ENCODE data around the gene TECR. TPM values are rescaled to one million over a fixed set of nuclear protein-coding genes. Genes with fewer than 3 reads are reported as not detected.

TECR gene
- total and polyA plus RNA-seq, 9 of the 15 experiments (the other 6 are each of a cell fraction or from before 2014, with no cell fraction given): 29.3 to 211 (median 81.4) TPM

GRCh38 chr19:14487370-14488125 is 41.8 kb upstream of the TECR start:
- H3K27me3 ChIP-seq (ENCODE audit: control insufficient read depth in 2 of 2, insufficient read depth in 2 of 2, low read length in 2 of 2): no peaks in the 10 kb centered on the region
- H3K4me1 ChIP-seq (replicated peaks in 1 of 2; ENCODE audit: control insufficient read depth in 2 of 2, insufficient read depth in 2 of 2, low read length in 2 of 2): peaks cover under 1 to 2% of the 10 kb centered on the region in 2 experiments; a peak in 3 of 5 replicates
- H3K36me3 ChIP-seq (ENCODE audit: control insufficient read depth, insufficient read depth, low read length): peaks cover 17% of the 10 kb centered on the region; the same call in 1 of the 3 replicates
- no peaks in the 10 kb centered on the region for H3K9me1 ChIP-seq (ENCODE audit: control insufficient read depth, insufficient read depth, low read length)
- H3K9ac ChIP-seq (ENCODE audit: insufficient read depth in 1 of 2, low read depth in 2 of 2, low read length in 2 of 2): no peak overlapping the region
- in situ Hi-C loops (cut with MboI): loop anchor here (10.0 kb wide), 1 partner anchor 613 kb away; the partner anchor contains the start of gene NANOS3
- intact Hi-C loops (cut with micrococcal nuclease): loop anchor here (5.0 to 10.0 kb wide), 3 partner anchors 123 to 350 kb away; partner anchors contain the start of gene ASF1B
- H3K27ac ChIP-seq (ENCODE audit: extremely low read depth, low read depth, low read length): no peak overlapping the region
- H3K4me2 ChIP-seq (ENCODE audit: insufficient read depth, low read length): no peak overlapping the region
- no peaks in the 10 kb centered on the region for H4K20me1 ChIP-seq (replicated peaks; ENCODE audit: control insufficient read depth, insufficient read depth, low read length)
- ATAC-seq (no peak), DNase-seq (ENCODE audit: extremely low read depth in 1 of 4, low spot score in 3 of 4) (no peak), FAIRE-seq (no peak)
- TF ChIP-seq ZNF121 (CRISPR knock-in tag; conservative IDR thresholded peaks at IDR 0.05) (peak; percentile 75), STAT6 (CRISPR knock-in tag; IDR thresholded peaks at IDR 0.05) (no peak)
- H3K9me3 ChIP-seq (replicated peaks; ENCODE audit: control insufficient read depth, insufficient read depth, low read depth, low read length): no peaks in the 10 kb centered on the region
- no peaks in the 10 kb centered on the region for H3K79me2 ChIP-seq (ENCODE audit: control insufficient read depth, insufficient read depth, low read length)
- no peak overlapping the region for H3K4me3 ChIP-seq
- WGBS (ENCODE audit: insufficient coverage, low coverage, missing lambda C conversion rate): 70% methylated on average over 16 of the region's 16 CpGs
- no peak overlapping the region for H2AFZ ChIP-seq (ENCODE audit: low read depth, low read length)
- CTCF ChIA-PET (ENCODE audit: low intra/inter-chr PET ratio): interaction anchor here (0.6 to 1.8 kb wide), 5 partner anchors 54 to 373 kb away, joined by 4 to 10 read pairs (median 4); partner anchors contain the start of gene ASF1B
- BruUV-seq (replicated peaks): no TSS peak
- POLR2A ChIA-PET: interaction anchor here (0.6 to 1.0 kb wide), 2 partner anchors 18 to 26 kb away, joined by 3 read pairs; no protein-coding TSS in a partner anchor
